ENCODE data around the gene EGFL7. TPM values are rescaled to one million over a fixed set of nuclear protein-coding genes. Genes with fewer than 3 reads are reported as not detected.

Gene EGFL7
- total RNA-seq, 1 donor from 2014 or later = 0.80 TPM

DNA sequence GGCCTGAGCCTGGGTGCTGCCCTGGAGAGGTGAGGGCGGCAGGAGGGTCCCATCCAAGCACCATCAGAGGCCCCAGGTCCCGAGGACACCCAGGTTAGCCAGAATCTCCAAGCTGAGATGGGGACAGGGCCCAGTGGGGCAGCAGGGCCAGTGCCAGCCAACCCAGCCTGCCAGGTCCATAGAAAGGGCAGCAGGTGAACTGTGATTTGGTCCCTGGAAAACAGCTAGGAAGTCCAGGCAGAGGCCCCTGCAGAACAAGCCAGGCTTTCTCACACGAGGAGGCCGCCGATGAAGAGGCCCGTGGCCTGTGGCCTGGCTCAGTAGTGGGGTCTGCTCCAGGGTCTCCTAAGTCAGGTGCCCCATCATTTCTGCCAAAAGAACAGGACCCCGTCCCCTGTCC is 22.5 kb downstream of the EGFL7 start:
- intact Hi-C loops (cut with micrococcal nuclease) = no loop called here

DNA sequence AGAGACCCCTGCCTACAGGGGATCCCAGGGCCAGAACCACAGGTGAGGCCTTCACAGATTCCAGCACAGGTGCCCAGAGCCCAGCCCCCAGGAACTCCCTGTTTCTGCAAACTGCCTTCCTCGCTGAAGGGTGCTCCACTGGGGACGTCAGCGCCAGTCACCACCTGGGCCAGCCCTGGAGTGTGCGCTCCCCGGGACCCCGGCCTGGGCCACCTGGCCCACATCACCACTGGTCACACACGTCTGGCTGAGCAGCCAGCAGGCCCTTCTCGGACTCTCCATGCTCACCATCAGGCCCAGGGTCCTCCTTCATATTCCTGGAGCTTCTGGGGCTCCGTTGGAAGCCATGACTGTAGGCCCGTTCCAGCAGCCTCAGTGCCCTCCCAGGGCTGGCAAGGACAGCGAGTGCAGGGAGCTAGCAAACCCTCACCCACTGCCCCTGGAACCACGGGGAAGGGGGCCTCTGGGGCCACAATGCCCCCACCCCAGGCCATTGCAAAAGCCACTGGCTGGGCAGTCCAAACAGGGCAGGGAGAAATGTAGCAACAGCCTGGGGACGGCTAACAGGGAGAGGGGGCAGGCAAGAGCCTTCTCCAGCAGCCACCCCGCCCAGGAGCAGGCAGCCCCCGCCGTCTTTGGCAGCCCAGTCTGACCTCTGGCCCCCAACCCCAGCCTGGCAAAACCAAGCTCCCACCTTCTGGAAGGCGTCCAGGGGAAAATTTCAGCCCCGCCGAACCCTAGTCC is 23.2 kb downstream of the EGFL7 start:
- intact Hi-C loops (cut with micrococcal nuclease) = no loop called here

DNA sequence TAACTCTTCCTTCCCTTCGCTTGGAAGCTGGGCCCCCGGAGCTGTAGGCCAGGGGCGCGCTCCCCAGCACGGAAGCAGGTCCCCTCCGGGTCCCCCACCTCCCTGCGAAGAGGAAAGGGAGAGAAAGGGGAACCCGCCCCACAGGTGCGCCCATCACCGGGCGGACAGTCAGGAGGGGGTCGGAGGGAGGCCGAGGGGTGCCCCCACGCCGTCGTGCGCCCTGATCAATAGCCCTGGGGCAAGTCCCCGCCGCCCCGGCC is 23.7 kb downstream of the EGFL7 start:
- intact Hi-C loops (cut with micrococcal nuclease) = no loop called here

DNA sequence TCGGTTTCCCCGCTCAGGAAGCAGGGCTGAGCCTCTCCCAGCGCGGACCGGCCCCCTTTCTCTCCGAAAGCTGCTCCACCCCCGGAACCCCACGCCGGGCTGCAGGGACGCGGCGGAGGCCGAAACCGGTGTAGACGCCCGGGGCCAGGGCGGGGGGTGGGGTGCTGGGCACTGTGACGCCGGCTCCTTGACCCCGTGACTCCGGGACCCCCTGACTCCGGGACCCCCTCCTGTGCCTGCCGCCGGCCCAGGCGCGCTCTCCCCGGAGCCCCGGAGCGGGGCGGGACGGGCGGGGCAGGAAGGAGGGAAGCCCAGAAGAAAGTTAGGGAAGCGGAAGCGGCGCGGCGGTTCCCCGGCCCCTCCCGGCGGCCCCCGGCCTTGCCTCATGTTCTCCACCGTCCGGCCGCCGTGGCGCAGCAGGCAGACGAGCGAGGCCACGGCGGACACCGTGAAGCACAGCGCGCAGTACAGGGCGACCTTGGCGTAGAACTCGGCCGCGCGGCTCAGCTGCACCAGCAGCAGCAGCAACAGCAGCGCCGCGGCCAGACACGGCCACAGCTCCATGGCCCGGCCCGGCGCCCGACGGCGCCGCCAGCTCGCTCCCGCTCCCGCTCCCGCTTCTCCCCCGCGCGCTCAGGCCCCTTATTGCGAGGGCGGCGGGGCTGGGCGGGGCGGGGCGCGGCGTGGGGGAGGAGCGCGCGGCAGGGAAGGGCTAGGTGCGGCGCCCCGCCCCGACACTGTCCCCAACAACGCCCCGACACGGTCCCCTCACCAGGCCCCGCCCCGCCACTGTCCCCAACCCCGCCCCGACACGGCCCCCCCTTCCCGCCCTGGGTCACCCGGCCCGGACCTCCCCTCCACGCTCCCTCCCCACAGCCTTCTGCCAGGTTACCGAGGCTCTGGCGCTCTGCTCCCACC is 24.3 kb downstream of the EGFL7 start, which contains the start of gene AGPAT2:
Gene AGPAT2, minus strand, starts transcription at position 664 of the 918 bp plus-strand sequence. Its CDS starts 100 bp downstream, at position 564.
- intact Hi-C loops (cut with micrococcal nuclease) = loop anchor here (1.0 kb wide), 1 partner anchor 14 kb away; no protein-coding TSS in a partner anchor

DNA sequence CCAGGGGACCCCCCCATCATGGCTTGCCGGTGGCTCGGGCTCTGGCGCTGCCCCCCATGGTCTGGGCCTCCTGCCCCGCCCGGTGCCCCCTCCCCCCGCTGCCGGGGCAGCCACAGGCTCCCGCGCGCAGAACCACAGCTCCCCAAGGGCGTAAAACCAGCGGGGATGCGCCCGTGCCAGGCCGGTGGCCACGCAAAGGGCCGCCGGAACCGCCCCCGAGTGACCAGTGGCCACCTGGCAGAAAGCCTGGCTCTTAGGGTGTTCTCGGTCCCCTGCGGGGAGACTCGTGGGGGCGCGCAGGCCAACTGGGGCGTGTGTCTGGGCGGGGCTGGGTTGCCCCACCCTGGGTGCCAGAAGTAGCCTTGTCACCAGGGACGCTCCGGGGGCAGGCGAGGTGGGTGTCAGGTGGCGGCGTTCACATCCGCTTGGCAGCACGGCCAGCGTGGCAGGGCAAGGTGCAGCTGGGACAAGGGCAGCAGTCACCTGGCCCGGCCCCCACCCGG is 25.1 kb downstream of the EGFL7 start:
- intact Hi-C loops (cut with micrococcal nuclease) = loop anchor here (1.0 kb wide), 1 partner anchor 14 kb away; no protein-coding TSS in a partner anchor

DNA sequence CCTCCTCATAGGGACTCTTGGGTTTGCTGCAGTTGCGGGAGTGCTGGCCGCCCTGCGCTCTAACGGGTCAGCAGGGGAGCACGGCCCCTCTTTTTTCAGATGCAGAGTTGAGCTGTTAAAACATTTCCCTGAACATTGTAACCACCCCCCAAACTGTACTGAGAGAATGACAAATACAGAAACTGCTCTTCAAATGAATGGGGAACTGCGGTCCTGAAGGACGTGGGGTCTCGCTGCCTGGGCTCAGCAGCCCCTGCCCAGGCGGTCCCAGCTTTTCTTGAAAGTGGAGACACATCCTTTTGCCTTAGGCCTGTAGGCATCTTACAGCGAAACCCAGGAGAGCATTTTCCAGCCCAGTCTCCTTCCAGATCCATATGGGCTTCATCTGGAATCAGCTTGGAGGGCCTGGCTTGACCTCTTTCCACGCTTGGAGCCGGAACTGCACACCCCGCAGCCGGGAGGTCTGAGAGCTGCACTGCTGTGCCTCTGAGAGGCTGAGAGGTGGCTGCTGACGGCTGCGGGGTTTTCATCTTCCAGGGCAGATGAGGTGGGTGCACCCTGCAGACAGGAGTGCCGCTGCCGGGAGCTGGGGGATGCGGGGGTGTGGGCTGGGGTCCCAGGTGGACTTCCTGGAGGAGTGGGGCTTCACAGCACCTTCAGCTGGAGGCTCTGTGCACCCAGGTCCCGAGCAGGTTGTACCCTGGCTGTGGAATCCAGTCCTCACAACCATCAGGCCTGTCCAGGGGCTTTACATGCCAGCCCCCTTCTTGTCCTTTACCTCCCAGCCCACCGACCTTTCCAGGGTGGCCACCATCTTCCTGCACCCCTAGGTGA is 25.8 kb downstream of the EGFL7 start:
- intact Hi-C loops (cut with micrococcal nuclease) = no loop called here

DNA sequence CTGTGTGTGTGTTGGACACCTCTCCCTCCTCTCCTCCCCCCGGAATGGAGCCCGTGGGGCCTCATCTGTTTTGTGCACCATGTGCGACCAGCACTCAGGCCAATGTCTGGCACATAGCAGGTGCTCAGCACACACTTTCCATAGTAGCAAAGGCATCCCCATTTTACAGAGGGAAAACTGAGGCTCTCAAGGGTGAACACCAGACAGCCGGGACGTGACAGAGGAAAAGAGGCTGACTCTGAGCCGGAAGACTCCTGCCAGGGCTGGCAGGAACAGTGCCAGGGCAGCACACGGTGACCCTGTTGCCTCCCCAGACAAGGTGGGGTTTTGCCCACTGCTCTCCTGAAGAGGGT is 26.4 kb downstream of the EGFL7 start:
- intact Hi-C loops (cut with micrococcal nuclease) = no loop called here

DNA sequence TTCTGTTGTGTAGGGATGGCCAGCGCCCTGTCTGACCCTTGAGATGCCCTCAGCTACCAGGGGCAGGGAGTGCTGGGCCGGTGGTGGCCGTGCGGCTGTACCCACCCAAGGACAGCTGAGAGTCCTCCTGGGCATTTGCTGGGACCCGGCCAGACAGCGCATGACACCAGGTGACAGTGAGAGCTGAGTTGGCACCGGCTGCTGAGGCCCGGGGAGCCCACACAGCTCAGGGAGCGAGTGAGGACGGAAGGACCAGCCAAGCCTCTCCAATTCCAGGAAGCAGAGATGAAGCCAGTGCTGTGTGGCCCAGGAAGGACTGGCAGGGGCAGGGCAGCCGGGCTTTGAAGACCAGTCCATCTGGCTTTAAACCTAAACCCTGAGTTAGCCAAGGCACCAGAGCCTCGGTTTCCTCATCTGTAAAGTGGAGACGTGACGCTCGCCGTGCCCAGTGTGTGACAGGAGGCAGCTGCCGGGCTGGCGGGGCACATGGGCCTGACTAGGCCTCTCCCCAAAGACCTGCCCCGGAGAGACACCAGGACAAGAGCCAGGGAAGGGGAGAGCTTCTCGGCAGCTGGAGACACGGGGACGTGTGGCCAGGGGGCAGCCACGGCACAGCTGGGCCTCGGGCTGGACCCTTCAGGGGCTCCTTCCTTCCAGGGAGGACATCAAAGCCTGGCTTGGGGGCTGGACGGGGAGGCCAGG is 27.5 kb downstream of the EGFL7 start:
- intact Hi-C loops (cut with micrococcal nuclease) = no loop called here

DNA sequence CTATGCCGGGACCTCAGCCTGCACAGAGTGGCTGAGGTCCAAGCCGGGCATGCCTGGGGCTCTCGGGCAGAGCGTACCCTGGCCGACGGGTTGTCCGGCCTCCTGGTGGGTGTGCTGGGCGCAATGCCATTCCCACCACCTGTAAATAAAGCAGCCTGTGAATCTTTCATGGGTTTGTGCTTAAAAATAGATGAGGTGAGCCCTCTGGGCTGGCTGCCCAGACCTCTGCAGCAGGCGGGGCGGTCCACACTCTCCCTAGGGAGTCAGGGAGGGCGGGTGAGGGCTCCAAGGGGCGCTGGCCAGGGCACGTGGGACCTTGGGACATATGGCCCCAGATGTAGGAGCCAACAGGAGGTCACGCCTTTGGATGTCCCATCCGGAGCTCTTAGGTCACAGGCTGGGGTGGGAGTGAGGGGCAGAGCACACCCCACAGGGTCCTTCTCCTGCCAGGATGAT is 28.1 kb downstream of the EGFL7 start:
- intact Hi-C loops (cut with micrococcal nuclease) = no loop called here

DNA sequence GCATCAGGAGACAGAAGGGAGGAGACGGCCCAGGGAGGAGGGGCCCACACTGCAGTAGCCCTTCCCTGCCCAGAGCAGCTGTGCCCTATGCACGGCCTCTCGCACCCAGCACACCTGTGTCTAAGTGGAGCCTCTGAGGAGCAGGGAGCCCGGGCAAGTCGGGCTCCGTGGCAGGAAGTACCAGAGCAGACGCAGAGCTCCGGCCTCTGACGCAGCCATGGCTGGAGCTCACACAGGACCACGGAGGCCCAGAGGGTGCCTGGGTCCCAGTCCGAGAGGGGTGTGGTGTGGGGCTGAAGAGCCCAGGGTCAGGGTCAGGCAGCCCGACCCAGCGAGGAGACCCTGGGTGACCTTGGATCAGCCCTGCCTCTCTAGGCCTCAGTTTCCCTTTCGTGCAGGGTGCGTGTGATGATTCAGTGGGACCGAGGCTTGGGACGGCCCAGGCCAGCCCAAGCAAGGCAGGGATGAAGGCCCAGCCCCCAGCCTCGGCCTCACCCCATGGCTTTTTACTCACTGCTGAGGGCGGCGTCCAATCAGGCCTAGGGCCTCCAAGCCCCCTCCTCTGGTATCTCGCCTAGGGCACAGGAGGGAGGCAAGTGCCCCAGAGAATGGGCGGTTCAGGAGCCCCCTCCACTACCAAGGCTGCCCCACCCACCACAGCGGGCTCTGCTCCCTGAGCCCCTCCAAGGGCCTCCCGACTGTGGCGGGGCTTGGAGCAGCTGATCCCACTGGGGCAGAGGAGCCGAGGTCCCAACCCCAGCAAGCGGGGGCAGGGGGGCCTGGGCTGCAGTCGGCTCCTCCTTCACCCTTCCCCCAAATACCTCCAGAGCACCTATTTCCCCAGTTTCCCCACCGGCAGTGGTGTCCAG is 28.8 kb downstream of the EGFL7 start:
- intact Hi-C loops (cut with micrococcal nuclease) = no loop called here

DNA sequence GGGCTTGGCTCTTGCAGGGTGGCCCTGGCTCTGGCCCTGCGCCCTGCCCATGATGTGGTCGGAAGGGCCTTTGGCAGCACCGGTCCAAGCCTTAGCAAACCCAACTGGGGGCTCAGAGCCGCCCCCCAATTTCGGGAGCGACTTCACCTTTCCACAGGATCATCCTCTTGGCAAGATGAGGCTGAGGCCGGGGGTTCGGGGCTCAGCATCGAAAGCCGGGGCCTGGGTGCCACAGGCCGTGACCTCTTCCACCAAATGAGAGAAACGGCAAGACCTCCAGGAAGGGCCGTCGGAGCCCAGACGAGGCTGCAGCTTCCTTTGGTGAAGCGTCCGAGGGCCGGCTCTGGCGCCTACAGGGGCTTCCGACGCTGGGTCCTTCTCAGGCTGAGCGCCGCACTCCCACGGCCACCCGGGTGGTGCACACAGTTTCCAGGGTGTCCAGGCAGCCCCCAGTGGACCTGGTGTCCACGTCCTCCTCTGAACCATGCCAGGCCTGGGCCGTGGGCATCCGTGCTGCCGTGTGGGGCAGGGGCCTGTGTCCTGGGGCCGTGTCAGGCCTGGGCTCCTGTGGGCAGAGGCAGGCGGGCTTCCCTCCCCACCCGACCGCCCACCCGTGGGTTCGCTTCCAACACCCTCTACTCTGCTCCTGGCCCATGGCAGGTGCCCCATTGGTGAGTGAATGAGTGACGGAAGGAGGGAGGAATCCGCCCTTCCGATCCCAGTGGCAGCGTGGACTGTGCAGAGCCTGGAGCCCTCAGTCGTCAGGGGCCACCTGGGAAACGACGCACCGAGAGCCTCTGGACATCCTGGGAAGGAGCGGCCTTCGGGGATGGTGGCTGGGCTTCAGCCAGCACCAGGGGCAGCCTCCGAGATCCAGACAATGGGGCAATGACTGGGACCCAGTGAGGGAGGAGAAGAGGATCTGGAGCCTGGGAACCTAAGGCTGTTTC is 29.7 kb downstream of the EGFL7 start:
- intact Hi-C loops (cut with micrococcal nuclease) = no loop called here

DNA sequence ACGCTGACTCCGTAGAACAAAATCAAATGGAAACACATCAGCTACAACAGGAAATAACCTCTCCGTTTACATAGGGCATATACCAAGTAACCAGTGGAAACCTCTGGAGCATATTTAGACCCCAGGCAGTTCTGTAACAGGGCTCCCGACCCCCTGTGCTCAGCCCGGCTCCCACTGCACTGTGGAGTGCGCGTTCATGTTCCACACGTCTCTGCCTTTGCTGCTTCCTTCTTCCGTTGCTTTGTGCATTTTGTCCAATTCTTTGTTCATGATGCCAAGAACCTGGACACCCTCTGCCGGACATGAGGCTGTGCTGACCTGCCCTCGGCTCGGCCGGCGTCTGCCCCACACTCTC is 30.4 kb downstream of the EGFL7 start:
- intact Hi-C loops (cut with micrococcal nuclease) = no loop called here

DNA sequence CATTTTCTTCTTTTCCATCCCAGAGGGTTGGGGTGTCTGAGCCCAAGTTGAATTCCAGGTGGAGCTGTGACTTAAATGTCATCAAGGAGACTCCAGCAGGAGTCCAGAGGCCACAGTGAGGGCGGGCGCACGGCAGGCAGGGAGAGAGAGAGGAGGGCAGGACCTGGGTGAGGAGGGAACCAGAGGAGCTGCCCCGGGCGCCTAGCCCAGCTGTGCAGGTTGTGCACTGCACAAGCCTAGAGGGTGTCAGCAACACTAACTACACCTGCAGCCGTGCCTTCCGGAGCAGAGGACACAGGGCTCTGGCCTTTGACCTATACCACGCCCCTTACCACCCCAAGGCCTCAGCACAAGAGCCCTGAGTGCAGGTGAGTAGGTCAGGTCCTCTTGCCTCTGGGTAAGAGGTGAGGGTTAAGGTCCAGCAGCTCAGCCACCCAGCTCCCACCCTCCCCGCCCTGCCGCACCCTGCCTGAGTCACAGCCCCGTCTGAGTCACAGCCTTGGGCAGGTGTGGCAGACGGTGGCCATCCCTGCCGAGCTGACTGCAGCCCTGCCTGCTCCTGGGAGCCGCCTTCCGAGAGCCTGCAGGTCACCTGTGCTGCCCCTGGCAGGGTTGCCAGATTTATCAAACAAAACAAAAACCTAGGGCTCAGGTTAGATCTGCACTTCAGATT is 30.9 kb downstream of the EGFL7 start:
- intact Hi-C loops (cut with micrococcal nuclease) = no loop called here

DNA sequence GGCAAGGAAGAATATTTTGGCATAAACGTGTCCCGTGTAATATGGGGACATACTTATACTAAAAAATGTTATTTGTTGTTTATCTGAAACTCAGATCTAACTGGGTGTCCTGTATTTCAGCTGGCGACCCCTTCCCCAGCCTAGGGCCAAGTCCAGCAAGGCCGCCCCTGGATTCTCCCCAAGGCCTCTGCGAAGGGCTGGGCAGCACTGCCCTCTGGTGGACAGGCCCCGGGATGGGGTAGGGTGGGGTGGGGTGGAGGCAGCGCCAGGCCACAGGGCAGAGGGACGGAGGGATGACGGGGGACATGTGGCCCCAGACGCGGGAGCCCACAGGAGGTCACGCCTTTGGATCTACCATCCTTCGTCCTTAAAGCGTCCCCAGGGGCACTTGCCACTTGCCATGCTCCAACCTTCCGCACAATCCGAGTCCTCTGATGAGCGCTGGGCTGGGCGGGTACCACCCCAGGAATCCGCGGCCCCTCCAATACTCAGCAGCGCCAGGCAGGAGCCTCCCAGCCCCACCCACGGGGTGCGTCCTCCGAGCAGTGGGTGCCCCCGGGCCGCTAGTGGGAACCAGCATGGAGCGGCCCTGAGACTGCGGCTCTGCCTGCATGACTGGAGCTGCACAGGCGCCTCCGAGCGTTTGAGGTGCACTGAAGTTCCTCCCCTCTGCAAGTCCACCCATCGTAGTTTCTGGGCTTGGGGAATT is 31.6 kb downstream of the EGFL7 start:
- intact Hi-C loops (cut with micrococcal nuclease) = no loop called here

DNA sequence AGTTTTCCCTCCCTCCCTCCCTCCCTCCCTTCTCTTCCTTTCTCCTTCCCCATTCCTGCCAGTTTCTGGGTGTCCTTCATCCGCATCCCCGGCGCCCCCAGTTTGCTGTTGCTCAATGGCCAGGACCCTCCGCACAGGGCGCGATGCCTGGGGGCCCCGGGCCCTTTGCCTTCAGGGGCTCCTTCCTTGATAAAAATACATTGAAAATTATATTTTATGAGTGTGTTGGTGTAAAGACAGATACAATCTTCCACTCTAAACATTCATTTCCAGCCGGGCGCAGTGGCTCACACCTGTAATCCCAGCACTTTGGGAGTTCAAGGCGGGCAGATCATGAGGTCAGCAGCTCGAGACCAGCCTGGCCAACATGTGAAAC is 32.1 kb downstream of the EGFL7 start:
- intact Hi-C loops (cut with micrococcal nuclease) = no loop called here

DNA sequence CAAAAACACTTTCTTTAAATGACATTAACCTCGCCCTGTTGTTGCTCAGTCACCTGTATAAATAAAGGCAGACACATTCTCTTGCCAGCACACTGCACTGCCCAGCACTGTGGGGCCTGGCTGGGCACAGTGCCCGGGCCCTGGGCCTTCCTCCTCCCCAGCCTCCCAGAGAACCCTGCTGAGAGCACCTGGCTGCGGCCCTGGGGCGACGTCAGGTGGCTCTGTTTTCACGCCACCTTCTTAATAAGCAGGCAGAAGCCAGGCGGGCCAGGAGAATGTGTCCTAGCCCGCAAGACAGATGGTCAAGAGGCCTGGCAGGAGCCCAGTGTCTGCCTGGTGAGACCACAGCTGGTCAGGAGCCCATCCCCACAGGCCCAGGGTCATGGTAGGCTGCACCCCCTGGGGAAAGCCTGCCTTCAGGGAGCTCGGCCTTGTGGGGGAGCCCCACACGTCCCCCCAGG is 32.7 kb downstream of the EGFL7 start:
- intact Hi-C loops (cut with micrococcal nuclease) = no loop called here

DNA sequence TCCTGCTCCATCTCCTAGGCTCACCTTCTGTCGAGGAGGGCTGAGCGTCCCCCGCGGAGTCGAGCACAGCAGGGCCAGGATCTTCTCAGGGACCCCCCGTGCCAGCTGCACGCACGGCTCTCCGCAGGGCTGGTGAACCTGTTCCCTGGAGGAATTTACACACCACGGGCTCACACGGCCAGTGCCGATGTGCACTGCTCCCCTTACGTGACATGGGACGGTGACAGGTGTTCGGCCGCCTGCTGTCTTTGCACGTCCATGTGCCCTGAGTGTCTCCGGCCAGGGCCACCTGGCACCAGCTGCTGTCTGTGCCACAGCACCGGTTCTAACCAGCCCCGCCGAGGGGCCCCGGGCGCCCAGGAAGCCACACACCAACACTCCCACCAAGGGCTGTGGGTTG is 33.2 kb downstream of the EGFL7 start:
- intact Hi-C loops (cut with micrococcal nuclease) = no loop called here

DNA sequence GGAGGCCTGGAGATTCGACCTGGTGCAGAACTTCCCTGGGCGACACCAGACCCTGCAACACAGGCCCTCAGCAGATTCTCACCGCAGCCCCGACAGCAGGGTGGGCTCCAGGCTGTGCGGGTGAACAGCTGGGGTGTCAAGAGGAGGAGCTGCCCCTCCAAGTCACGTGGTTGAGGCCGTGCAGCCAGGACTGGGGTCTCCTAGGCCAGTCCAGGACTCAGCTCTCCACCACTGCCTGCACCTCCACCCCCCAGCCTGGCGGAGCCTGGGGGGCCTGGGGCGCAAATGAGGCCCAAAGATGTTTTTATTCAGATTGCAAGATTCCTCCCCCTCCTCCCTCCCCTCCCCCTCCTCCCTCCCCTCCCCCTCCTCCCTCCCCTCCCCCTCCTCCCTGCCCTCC is 33.8 kb downstream of the EGFL7 start:
- intact Hi-C loops (cut with micrococcal nuclease) = no loop called here
